NCI-H1694 (cell line): ENCODE results near the gene BRIX1.

Experiments
- DNase-seq: peaks from one replicate; lab custom pipeline; 2025; lab: John Stamatoyannopoulos, UW

The BRIX1 gene, protein sequence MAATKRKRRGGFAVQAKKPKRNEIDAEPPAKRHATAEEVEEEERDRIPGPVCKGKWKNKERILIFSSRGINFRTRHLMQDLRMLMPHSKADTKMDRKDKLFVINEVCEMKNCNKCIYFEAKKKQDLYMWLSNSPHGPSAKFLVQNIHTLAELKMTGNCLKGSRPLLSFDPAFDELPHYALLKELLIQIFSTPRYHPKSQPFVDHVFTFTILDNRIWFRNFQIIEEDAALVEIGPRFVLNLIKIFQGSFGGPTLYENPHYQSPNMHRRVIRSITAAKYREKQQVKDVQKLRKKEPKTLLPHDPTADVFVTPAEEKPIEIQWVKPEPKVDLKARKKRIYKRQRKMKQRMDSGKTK

DNA sequence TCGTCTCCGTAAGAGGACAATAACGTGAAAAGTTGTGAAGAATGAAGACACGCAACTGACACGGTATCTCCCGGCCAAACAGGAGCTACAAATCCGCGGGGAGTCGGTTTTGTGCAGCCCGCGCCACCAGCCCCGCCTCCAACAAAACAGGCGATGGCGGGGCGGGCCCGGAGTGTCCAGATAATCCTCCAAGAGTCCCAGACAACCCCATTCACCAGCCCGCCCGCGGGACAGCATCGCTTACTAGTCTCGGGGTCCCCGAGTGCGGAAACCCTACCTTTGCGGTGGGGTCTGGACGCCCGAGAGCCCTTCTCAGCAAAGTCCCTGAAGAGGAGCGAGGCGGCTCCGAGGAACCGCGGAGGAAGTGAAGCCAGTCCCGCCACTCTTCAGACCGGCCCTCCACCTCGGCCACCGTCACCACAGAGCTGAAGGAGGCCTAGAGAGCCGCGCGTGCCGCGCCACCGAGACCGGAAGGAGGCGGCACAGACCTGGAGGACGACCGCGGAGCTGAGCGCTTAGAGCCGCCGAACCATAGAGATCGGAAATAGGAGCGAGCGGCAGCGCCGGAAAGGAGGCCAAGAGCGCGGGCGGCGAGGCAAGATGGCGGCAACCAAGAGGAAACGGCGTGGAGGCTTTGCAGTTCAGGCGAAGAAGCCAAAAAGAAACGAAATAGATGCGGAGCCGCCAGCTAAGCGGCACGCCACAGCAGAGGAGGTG lies at the start of gene BRIX1, which contains the start of gene RAD1:
Gene BRIX1, plus strand, starts transcription at position 573 of the 717 bp plus-strand sequence. Its CDS starts 28 bp downstream, at position 601.
Gene RAD1, minus strand, starts transcription at position 366 of the 717 bp plus-strand sequence. CDS start 612 bp downstream, outside the sequence.
- peak; percentile 96 for DNase-seq

DNA sequence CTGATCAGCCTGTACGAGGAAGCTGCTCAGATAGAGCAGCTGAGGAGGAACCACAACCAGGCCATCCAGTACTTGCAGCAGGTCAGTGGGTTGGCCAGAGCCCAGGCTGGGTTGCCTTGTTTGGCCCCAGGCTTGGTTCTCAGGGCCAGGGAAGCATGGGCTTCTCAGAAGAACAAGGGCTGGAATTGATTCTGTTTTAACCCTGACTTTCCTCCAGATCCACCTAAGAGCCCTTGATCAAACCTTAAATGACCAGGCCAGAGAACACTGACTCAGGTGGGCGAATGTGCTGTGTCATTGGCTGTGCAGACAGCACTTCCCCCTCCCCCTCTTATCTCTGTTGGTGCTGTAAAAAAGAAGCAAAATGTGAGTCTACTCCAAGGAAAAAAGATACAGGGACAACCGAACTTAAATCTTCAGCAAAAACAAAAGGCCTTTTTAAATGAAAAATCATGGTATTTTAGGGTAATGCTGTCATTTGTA lies 48.5 kb upstream of the BRIX1 start:
- no peak for DNase-seq

DNA sequence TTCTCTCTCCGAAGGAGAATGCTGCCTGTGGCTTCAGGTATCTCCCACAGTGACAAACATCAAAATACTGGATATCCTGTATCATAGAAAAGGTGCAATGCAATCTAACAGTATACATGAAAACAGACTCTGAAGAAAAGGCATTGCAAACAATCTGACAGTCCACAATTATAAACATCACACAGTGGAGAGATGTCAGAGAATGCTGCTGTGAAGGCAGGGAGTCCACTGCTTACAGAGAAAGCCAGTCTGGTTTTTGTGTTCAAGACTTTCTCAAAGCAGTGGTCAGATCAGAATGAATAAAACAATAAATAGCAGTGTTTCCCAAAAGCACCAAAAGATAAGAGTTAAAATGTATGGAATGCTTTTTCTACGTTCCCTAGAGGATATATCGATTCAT lies 47.9 kb upstream of the BRIX1 start:
- no peak for DNase-seq

DNA sequence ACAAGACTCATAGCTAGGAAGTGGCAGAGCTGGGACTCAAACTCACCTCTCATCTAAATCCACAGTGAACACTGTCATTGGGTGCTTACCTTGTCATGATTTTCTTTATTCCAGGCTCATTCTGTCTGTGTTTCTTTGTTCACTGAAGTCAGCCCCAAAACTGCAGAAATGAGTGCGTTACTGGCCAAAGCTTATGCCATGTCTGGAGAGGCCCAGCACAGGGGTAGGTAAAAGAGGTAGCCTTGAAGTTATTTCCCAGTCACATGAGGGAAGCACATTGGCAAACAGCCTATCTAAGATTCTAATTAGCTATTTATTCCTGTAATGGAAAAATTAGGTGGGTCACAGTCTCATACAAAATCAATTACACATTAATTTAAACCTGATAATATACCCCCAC lies 46.7 kb upstream of the BRIX1 start:
- DNase-seq = no peak

DNA sequence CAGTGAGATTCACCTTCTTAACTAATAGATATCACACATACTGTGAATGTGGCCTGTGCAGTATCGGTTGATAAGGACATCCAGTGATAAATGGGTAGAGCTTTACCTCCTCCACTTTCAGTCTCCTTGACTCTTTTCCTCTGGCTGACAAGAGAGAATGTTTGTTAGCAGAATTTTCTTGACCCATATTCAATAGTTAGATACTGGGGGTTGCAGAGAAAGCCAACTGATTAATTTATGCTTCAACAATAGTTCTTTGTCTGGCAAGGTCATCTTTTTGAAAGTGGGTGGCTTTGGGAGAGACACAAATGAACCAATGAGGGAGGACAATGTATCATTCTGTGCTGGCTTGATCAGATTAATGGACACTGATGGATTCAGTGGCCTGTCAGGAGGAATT lies 46.3 kb upstream of the BRIX1 start:
- no peak for DNase-seq

DNA sequence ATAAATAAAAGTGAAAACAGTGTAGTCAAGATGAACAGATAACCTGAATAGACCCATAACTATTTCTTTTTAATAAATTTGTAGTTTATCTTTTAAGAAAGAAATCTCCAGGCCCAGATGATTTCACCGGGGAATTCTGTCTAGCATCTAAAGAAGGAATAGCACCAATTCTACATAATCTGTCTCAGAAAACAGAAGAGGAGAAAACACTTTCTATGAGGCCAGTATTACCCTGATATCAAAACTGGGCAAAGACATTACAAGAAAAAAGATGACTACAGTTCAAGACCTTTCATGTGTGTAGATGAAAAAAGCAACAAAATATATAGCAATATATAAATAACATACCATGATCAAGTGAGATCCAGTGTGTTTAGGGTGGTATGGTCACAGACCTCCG lies 45.1 kb upstream of the BRIX1 start:
- no peak for DNase-seq

DNA sequence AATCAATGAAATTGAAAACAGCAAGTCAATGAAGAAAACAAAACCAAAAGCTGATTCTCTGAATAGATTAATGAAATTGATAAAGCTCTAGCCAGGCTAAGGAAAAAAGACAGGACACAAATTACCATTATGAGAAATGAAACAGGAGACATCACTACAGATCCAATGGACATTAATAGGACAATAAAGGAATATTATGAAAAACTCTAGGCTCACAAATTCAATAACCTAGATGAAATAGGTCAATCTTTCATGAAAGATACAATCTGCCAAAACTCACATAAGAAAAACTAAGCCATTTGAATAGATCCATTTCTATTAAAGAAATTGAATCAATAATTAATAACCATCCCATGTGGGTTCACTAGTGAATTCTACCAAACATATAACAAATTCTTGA lies 39.2 kb upstream of the BRIX1 start:
- DNase-seq = no peak

DNA sequence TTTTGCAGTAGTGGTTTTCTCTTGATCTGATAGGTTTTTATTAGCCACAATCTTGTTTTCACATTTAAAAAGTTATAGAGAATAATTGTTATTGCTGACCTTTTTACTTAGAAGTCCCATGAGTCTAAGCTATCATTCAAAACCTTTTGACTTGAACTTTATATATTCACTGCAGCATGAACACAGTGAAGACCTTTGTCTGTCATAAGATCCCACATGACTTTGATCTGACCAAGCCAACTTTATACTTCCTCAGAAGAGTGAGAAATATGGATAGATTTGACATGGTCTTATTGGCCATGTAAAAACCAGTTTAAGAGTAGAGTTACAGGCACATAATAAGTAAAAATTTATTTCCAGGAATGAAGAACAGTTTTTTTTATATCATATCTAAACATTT lies 34.3 kb upstream of the BRIX1 start:
- DNase-seq = no peak

DNA sequence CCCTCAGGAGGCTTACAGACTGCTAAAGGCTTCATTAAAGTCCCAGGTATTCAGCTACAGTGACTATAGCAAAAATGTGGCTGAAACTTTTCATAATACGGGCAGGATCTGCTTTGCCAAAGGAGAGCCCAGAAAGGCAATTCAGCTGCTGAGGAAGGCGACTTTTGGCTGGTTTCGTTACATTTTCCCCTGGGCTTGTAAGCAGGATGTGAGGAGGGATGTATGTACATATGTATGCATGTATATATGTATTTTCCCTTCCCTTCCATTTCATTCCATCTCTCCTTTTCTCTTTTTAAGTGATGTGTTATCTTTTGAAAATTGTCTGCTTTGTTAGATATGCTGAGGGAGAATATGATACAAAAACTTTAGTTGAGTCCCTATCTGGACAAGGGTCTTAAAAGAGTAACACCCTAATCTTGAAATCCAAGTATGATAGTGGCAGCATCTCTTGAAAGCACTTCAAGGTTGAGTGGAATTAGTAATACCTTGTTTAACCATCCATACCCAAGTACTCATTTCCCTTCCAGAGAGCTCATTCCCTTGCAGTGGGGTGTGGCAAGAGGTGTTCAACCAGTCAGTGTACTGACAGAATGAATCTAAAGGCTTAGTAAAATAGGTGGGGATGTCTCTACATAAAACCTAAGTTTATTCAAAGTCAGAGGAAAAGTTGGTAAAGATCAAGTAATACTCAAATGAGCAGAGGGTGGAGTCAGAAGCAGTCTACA lies 29.0 kb upstream of the BRIX1 start:
- no peak for DNase-seq

DNA sequence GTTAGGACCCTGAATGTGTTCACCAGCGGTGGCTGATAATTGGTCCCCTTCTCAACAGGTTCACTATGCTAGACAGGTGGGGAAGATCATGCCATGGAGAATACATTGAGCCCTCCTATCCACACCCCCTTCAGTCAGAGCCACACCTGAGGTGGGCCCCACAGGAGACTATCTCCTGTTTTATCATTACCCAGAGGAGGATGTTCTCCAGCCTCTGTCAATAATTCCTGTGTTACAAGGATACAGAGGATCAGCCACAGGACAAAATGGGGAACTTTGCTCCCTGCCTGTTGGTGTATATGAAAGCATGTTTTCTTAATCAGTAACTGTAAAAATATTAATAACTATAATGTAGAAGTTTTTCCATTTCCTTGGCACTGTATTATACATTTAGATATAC lies 26.1 kb upstream of the BRIX1 start:
- no peak for DNase-seq

DNA sequence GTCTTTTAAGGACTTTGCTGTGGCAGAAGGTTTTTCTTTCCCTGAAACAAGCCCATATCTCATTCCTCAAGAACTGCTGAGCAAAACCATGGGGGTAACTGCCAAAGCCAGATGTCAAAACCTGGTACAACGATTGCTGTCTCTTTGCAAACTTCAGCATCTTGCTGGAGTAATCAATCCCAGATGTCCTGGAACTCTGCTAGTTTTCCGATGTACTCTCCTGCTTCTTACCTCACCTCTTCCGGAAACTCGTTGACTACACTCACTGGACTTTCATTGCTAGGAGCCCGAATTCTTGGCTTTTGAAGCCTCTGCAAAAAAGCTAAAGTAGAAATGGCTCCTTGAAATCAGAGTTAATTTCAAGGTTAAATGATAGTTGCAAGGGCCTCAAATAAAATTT lies 23.5 kb upstream of the BRIX1 start:
- no peak for DNase-seq

DNA sequence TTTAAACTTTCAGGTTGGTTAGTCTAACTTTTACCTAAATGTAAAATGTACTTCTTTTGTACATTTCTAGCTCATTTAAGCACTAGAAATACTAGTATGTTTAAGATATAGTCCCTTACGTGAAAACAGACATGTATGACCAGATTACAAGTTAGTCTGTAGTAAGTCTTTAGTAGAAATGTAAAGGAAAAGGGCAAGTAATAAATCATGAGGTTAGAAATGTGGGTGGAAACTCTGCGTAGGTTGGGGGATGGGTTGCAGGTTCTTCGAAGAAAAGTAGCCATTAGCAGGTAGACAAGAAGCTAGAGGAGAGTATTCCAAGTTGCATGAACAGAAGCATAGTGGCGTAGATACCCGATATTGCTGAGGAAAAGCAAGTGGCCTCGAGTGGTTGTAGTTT lies 23.1 kb upstream of the BRIX1 start:
- no peak for DNase-seq

DNA sequence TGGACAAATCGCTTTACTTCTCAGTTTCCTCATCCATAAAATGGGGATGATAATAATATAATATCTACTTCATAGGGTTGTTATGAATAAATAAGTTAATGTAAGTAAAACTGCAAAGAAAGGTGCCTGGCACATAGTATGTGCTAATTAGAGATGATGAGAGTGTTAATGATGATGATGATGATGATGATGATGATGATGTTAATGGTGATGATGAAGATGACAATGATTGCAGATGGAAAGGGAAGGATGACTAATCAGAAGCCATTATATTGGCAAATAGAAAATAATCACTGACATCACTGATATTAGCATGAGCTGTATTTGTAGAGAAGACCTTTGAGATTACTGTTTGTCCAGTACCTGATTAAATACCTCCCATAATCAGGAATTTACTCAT lies 20.8 kb upstream of the BRIX1 start:
- DNase-seq = no peak

DNA sequence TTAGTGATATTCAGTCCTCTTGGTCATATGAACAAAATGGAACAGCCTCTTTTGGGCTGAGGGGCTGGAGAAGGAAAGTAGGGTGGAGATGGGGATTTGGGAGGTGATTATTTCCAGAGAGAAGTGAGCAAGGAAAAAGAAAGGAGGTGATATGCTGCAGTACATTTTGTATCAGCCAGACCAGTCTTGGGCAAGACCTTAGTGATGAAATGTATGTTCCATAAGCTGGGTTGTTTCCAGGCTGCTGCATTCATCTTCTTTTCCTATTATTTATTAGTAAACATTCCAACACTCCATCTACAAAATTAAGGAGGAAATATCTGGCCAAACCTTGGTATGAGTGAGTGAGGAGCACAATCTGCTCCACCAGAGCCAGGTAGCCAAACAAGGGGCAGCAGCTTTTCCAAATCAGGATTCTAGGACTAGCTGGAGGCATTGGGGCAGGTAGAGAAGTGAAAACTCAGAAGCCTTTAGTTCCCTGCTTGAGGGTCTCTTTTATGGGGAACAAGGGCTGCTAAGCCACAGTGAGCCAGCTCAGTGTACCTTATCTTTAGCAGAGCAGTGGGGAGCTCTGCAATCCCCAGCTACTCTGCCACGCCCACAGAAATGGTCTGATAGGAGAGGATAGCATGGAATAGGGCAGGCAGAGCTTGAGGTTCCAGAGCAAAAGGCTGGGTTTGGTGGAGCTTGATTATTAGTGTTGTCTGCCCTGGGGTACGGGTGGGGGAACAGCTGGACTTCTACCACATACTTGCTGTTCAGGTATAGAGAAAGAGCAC lies 19.7 kb upstream of the BRIX1 start:
- DNase-seq = no peak

DNA sequence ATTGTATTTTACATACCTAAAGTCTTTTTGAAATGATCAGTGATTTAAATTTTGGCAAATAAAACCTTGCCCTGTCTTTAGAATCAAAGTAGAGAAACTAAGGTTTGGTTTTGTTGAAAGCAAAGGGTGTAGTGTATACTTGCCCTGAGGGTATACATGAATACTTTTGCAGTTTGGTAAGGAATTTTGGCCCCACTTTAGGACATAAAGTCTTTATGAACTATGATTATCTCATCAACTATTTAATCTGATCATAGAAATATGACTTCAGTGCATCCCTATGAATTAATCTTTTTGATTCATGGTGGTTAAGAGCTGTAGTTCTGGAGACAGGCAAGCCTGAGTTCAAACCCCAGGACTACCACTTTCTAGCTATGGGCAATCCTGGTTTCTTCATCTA lies 17.9 kb upstream of the BRIX1 start:
- no peak for DNase-seq

DNA sequence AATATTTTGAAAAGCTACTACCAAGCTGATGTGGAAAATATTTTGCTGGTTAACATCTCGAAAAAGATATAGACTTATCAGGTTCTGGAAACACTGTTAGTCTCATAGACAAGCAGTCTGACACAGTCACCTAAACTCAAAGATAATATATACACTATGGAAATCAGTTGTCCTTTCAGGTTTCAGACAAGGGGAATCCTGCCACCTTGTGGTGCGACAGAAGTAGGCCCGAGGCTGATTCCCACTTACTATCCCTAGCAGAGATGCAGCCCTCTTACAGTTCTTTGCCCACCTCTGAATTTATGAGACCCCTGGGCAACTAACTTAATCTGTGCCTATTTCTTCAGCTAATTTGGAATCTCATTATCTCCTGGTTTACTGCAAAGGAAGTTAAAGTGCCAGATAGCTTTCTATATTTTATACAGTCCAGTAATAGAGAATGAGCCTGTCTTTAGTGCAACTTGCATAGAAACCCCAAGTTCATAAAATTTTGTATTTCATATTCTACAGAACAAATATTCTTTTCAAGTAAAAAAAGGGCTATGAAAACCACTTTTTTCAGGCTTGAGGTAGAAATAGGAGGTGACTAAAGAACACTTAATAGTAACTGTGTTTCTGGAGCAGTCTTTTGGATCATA lies 17.1 kb upstream of the BRIX1 start:
- peak; percentile 73 for DNase-seq

DNA sequence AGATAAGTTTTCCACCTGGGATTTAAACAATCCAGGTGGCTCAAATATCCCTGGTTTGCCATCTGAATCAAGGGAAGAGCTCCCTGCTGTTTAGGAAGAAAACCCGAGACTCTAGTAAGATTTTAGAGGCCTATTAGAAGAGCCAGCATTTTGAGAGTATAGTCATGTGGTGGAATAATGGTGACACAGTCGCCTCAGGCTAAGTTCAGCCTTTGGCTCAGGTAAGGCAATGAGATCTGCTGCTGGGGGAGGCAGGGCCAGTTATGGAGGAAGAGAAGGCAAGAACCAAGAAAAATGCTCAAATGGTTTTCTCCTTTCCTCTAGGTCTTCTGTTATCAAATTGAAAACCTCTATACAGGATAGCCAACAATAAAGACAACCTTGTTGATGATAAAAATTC lies 16.4 kb upstream of the BRIX1 start:
- no peak for DNase-seq

DNA sequence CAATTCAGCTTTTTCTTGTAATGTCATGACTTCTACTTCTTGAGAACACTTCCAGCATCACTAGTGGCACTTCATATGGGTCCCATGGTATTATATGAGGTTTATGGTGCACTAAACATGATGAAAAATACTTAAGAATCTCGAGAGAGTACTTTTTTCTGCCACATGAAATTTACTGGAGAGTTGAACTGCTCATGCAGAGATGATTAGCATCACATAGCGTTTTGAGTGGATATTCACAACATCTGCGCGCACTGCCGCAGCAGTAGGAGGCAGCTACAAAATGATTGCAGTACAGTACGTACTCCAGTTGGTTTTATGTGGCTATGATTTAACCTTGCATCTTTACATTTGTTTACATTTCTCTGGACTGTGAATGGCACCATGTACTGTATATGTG lies 14.9 kb upstream of the BRIX1 start:
- no peak for DNase-seq

DNA sequence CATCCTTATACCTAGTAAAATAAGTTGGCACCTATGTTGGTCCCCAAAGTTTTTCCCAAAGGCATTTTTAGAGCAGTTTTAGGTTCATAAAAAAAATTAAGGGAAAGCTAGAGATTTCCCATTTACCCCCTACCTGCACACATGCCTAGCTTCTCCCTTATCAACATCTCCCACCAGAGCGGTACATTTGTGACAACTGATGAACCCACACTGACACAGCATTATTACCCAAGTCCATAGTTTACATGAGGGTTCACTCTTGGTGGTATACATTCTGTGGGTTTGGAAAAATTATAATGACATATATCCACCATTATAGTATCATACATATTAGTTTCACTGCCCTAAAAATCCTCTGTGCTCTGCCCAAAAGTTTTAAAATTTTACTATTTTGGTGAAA lies 12.3 kb upstream of the BRIX1 start:
- DNase-seq = no peak

DNA sequence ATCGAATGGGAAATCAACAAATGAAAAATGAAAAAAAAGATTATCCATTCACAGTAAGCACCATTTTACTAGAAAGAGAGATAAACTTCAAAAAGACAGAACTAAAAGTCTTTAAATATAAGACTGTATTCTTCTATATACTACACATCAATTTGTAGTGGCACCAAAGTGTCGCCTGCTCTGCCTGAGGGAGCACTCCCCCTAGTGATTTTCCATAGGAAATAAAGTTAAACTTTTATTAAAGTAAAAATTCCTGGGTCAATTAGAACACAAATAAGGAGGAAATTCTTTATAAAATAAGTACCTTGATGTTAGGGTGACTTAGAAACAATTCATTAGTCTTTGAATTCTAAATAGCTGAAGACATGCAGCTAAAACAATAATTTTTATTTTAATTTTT lies 9.9 kb upstream of the BRIX1 start:
- DNase-seq = no peak

DNA sequence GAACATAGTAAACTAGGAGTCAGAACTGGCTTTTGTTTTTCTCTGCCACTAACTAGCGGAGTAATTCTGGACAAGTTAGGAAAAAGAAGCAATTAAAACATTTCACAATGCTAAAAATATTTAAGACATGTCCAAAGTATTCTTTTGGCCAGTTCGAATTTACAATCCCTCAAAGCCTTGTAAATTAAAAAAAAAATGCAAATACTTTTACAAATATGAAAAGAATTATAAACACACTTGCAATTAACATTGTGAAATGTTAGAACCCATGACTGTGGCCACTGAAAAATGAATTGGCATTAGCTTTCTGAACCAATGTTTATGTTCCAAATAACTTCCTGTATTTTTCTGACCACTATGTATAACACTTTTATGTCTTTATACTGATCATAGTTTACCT lies 2.4 kb upstream of the BRIX1 start:
- DNase-seq = no peak
